ENCODE data around the gene SKOR2. TPM values are rescaled to one million over a fixed set of nuclear protein-coding genes. Genes with fewer than 3 reads are reported as not detected.

Gene SKOR2
- total and polyA plus RNA-seq, 2 of the 13 experiments (the other 11 are each of a cell fraction or from before 2014, with no cell fraction given): not detected

- TF ChIP-seq, protein P1, sequence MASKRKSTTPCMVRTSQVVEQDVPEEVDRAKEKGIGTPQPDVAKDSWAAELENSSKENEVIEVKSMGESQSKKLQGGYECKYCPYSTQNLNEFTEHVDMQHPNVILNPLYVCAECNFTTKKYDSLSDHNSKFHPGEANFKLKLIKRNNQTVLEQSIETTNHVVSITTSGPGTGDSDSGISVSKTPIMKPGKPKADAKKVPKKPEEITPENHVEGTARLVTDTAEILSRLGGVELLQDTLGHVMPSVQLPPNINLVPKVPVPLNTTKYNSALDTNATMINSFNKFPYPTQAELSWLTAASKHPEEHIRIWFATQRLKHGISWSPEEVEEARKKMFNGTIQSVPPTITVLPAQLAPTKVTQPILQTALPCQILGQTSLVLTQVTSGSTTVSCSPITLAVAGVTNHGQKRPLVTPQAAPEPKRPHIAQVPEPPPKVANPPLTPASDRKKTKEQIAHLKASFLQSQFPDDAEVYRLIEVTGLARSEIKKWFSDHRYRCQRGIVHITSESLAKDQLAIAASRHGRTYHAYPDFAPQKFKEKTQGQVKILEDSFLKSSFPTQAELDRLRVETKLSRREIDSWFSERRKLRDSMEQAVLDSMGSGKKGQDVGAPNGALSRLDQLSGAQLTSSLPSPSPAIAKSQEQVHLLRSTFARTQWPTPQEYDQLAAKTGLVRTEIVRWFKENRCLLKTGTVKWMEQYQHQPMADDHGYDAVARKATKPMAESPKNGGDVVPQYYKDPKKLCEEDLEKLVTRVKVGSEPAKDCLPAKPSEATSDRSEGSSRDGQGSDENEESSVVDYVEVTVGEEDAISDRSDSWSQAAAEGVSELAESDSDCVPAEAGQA (IDR thresholded peaks at IDR 0.05; ENCODE audit: low read depth): no peak
- TF ChIP-seq, protein P1 (CRISPR knock-in tag; IDR thresholded peaks at IDR 0.05; ENCODE audit: borderline replicate concordance): peak; percentile 49; the same call in 1 of the 2 replicates
- TF ChIP-seq ZFX (CRISPR knock-in tag; IDR thresholded peaks at IDR 0.05; ENCODE audit: low read depth) (no peak), ZSCAN31 (CRISPR knock-in tag; IDR thresholded peaks at IDR 0.05; ENCODE audit: low read depth) (no peak), ZNF460 (CRISPR knock-in tag; IDR thresholded peaks at IDR 0.05; ENCODE audit: borderline replicate concordance) (no peak), ZNF800 (CRISPR knock-in tag; IDR thresholded peaks at IDR 0.05) (no peak), ZNF335 (CRISPR knock-in tag; IDR thresholded peaks at IDR 0.05) (peak; percentile 58; the same call in 1 of the 2 replicates), RFXAP (CRISPR knock-in tag; IDR thresholded peaks at IDR 0.05; ENCODE audit: borderline replicate concordance) (0 out of 2 replicates have a peak, but pooled peaks have one; percentile 39), ZSCAN21 (CRISPR knock-in tag; IDR thresholded peaks at IDR 0.05; ENCODE audit: borderline replicate concordance) (0 out of 2 replicates have a peak, but pooled peaks have one; percentile 50), RORA (CRISPR knock-in tag; IDR thresholded peaks at IDR 0.05) (no peak), ZC3H13 (CRISPR knock-in tag; IDR thresholded peaks at IDR 0.05) (no peak), MLLT10 (CRISPR knock-in tag; IDR thresholded peaks at IDR 0.05) (no peak), ZNF678 (CRISPR knock-in tag; IDR thresholded peaks at IDR 0.05) (no peak), ZNF256 (CRISPR knock-in tag; conservative IDR thresholded peaks at IDR 0.05) (peak; percentile 71; the same call in 1 of the 2 replicates), NFATC3 (CRISPR knock-in tag; IDR thresholded peaks at IDR 0.05) (no peak), ZBTB2 (CRISPR knock-in tag; IDR thresholded peaks at IDR 0.05; ENCODE audit: low read depth) (no peak)
- TF ChIP-seq, protein P2, sequence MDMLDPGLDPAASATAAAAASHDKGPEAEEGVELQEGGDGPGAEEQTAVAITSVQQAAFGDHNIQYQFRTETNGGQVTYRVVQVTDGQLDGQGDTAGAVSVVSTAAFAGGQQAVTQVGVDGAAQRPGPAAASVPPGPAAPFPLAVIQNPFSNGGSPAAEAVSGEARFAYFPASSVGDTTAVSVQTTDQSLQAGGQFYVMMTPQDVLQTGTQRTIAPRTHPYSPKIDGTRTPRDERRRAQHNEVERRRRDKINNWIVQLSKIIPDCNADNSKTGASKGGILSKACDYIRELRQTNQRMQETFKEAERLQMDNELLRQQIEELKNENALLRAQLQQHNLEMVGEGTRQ (IDR thresholded peaks at IDR 0.05; ENCODE audit: low read depth, low read length): no peak
- TF ChIP-seq, protein P2 (CRISPR knock-in tag; IDR thresholded peaks at IDR 0.05; ENCODE audit: borderline replicate concordance): no peak
Measured at GRCh38 chr18:47260120-47260923, 8.9 kb upstream of the SKOR2 start (continued).

All from HepG2 (cell line).